Liver (tissue), 9 donors: ENCODE data around the gene RNF8. TPM values are rescaled to one million over a fixed set of nuclear protein-coding genes. Genes with fewer than 3 reads are reported as not detected.

ENCODE experiments used
- DNase-seq: peaks from one replicate; pipeline ENCODE4 v3.0.0-alpha.2; 2017; ENCODE audit warnings: low spot score
- H3K27ac ChIP-seq, 2 donors: one replicate each; pipeline ENCODE4 v1.7.0; 2013; ENCODE audit warnings: inconsistent platforms in 2 of 2, low read length in 2 of 2, control low read depth in 1 of 2, low read depth in 1 of 2, mild to moderate bottlenecking in 1 of 2
- H3K27me3 ChIP-seq, 4 donors: one replicate each; pipeline versions ENCODE4 v1.6.1 to v1.7.0; 2013; ENCODE audit warnings: low read length in 3 of 4, inconsistent platforms in 1 of 4, mild to moderate bottlenecking in 1 of 4, moderate library complexity in 1 of 4; ENCODE audit not compliant: control insufficient read depth in 4 of 4, insufficient read depth in 4 of 4
- H3K36me3 ChIP-seq, 4 donors: one replicate each; pipeline versions ENCODE4 v1.6.1 to v1.7.0; 2013; ENCODE audit warnings: low read length in 3 of 4, mild to moderate bottlenecking in 3 of 4, low read depth in 1 of 4, moderate library complexity in 1 of 4; ENCODE audit not compliant: control insufficient read depth in 4 of 4, insufficient read depth in 3 of 4
- H3K4me1 ChIP-seq, 4 donors: one replicate each; pipeline versions ENCODE4 v1.6.1 to v1.7.0; 2013; ENCODE audit warnings: low read length in 3 of 4, mild to moderate bottlenecking in 3 of 4, moderate library complexity in 1 of 4; ENCODE audit not compliant: control insufficient read depth in 4 of 4, insufficient read depth in 4 of 4
- H3K4me3 ChIP-seq, 3 donors: one replicate each; pipeline versions ENCODE4 v1.6.1 to v1.7.0; 2013; ENCODE audit warnings: low read length in 3 of 3, control low read depth in 1 of 3, low read depth in 1 of 3, mild to moderate bottlenecking in 1 of 3
- H3K9ac ChIP-seq, 2 donors: one replicate each; pipeline ENCODE4 v1.7.0; 2013; ENCODE audit warnings: low read length in 2 of 2, mild to moderate bottlenecking in 2 of 2, moderate library complexity in 2 of 2, control low read depth in 1 of 2, low read depth in 1 of 2
- H3K9me3 ChIP-seq, 4 donors: one replicate each; pipeline versions ENCODE4 v1.6.1 to v1.7.0; 2013; ENCODE audit warnings: low read length in 3 of 4; ENCODE audit not compliant: control insufficient read depth in 4 of 4
- ATF3 ChIP-seq: IDR thresholded peaks from 2 replicates; pipeline ENCODE4 v1.6.1; 2016; ENCODE audit warnings: antibody characterized with exemption
- CTCF ChIP-seq: fragments of 150-350 bp; IDR thresholded peaks from 2 replicates; pipeline ENCODE4 v1.5.1; 2017; ENCODE audit warnings: improper control_type of control experiment, low read depth, low read length; ENCODE audit not compliant: missing input control
- EGR1 ChIP-seq, 2 donors: IDR thresholded peaks; 2 replicates each; pipeline ENCODE4 v1.6.1; 2016 to 2018; ENCODE audit warnings: antibody characterized with exemption in 2 of 2, low read depth in 2 of 2
- FOXA1 ChIP-seq: IDR thresholded peaks from 2 replicates; pipeline ENCODE4 v1.6.1; 2016; ENCODE audit warnings: antibody characterized with exemption
- FOXA2 ChIP-seq: IDR thresholded peaks from 2 replicates; pipeline ENCODE4 v1.6.1; 2016; ENCODE audit warnings: antibody characterized with exemption
- GABPA ChIP-seq, 2 donors: IDR thresholded peaks in 1 of 2; conservative IDR thresholded peaks in 1 of 2; 2 replicates each; pipeline ENCODE4 v1.6.1; 2016; ENCODE audit warnings: antibody characterized with exemption in 2 of 2, mild to moderate bottlenecking in 1 of 2, moderate library complexity in 1 of 2
- HNF4A ChIP-seq, 2 donors: conservative IDR thresholded peaks; 2 replicates each; pipeline ENCODE4 v1.6.1; 2016; ENCODE audit warnings: antibody characterized with exemption in 2 of 2, mild to moderate bottlenecking in 2 of 2
- HNF4G ChIP-seq: IDR thresholded peaks from 2 replicates; pipeline ENCODE4 v1.6.1; 2016; ENCODE audit warnings: antibody characterized with exemption
- JUND ChIP-seq, 2 donors: IDR thresholded peaks; 2 replicates each; pipeline ENCODE4 v1.6.1; 2016; ENCODE audit warnings: antibody characterized with exemption in 2 of 2
- MAX ChIP-seq: IDR thresholded peaks from 2 replicates; pipeline ENCODE4 v1.6.1; 2016; ENCODE audit warnings: antibody characterized with exemption
- RAD21 ChIP-seq, 2 donors: IDR thresholded peaks; 2 replicates each; pipeline ENCODE4 v1.6.1; 2016; ENCODE audit warnings: antibody characterized with exemption in 2 of 2, mild to moderate bottlenecking in 2 of 2
- REST ChIP-seq: IDR thresholded peaks from 2 replicates; pipeline ENCODE4 v1.6.1; 2016; ENCODE audit warnings: antibody characterized with exemption, mild to moderate bottlenecking
- RXRA ChIP-seq, 2 donors: IDR thresholded peaks; 2 replicates each; pipeline ENCODE4 v1.6.1; 2017 to 2018; ENCODE audit warnings: antibody characterized with exemption in 2 of 2, mild to moderate bottlenecking in 1 of 2
- SP1 ChIP-seq: IDR thresholded peaks from 2 replicates; pipeline ENCODE4 v1.6.1; 2018; ENCODE audit warnings: antibody characterized with exemption, mild to moderate bottlenecking
- TAF1 ChIP-seq: conservative IDR thresholded peaks from 2 replicates; pipeline ENCODE4 v1.6.1; 2016; ENCODE audit warnings: antibody characterized with exemption, mild to moderate bottlenecking
- YY1 ChIP-seq: IDR thresholded peaks from 2 replicates; pipeline ENCODE4 v1.6.1; 2016; ENCODE audit warnings: antibody characterized with exemption, mild to moderate bottlenecking
- ZBTB33 ChIP-seq: IDR thresholded peaks from 2 replicates; pipeline ENCODE4 v1.6.1; 2016; ENCODE audit warnings: antibody characterized with exemption
- WGBS: extraction: QIAGEN DNeasy Blood & Tissue Kit; methylation state at CpG from one replicate; pipeline ENCODE4 v1.1.7; 2013; 5-methylcytosine and 5-hydroxymethylcytosine counted together
- polyA plus RNA-seq, 2 donors: library from polyadenylated mRNA; stranded (reverse) in 1 of 2; unstranded in 1 of 2; fragments of 200-250 nt in 1 of 2; fragments of >200 nt in 1 of 2; fragmentation: Nextera tagmentation in 1 of 2; extraction: Ambion mirVana in 1 of 2; gene quantifications; one replicate each; pipeline versions ENCODE4 v1.2.1 to v1.2.3, GENCODE V29; 2013 to 2015
- total RNA-seq, 2 donors: library from RNA; depleted of rRNA; stranded (reverse); fragments of >200 nt; gene quantifications; one replicate each; pipeline ENCODE4 v1.2.3, GENCODE V29; 2014
- donor health status: healthy.
- donor health status: healthy.
- donor health status: healthy.
- donor health status: healthy.
- donor health status: healthy.

The RNF8 gene
- total and polyA plus RNA-seq, 4 donors, result 6.1 to 9.9 (median 7.5) TPM

GRCh38 chr6:37369321-37370201 lies 15.8 kb downstream of the RNF8 start:
- Histone ChIP-seq H3K4me1 (peaks cover 0 to 5% (median 0%) of the 10 kb centered on the region in 4 donors), H3K4me3 (no peak overlapping the region), H3K9me3 (no peaks in the 10 kb centered on the region), H3K27ac (no peak overlapping the region), H3K27me3 (no peaks in the 10 kb centered on the region), H3K36me3 (peaks cover 0 to 16% (median 8%) of the 10 kb centered on the region in 4 donors), H3K9ac (no peak overlapping the region)
- no peak for DNase-seq
- 76% methylated on average over 1 of the region's 1 CpG for WGBS
- TF ChIP-seq ZBTB33 (no peak), YY1 (no peak), EGR1 (IDR thresholded peaks at IDR 0.05; ENCODE audit: low read depth in 2 of 2) (no peak), HNF4G (no peak), FOXA1 (no peak), GABPA (IDR thresholded peaks at IDR 0.05 in 1 of 2, conservative IDR thresholded peaks at IDR 0.05 in 1 of 2) (no peak), HNF4A (conservative IDR thresholded peaks at IDR 0.05) (no peak), RAD21 (IDR thresholded peaks at IDR 0.05) (no peak), CTCF (no peak), SP1 (no peak), MAX (no peak), ATF3 (no peak), RXRA (IDR thresholded peaks at IDR 0.05) (no peak), FOXA2 (no peak), JUND (IDR thresholded peaks at IDR 0.05) (no peak)

GRCh38 chr6:37371154-37372083 lies 17.6 kb downstream of the RNF8 start:
- Histone ChIP-seq H3K27me3 (no peaks in the 10 kb centered on the region), H3K4me3 (no peak overlapping the region), H3K9ac (no peak overlapping the region), H3K4me1 (peaks cover 0 to 6% (median 0%) of the 10 kb centered on the region in 4 donors), H3K9me3 (no peaks in the 10 kb centered on the region), H3K36me3 (peaks cover 0 to 20% (median 9%) of the 10 kb centered on the region in 4 donors), H3K27ac (no peak overlapping the region)
- DNase-seq, result no peak
- WGBS, result 92% methylated on average over 4 of the region's 4 CpGs
- TF ChIP-seq REST, result no peak
- TF ChIP-seq RAD21 (IDR thresholded peaks at IDR 0.05), result no peak
- no peak for TF ChIP-seq TAF1
- no peak for TF ChIP-seq ZBTB33
- TF ChIP-seq FOXA1, result no peak
- no peak for TF ChIP-seq HNF4A (conservative IDR thresholded peaks at IDR 0.05)
- no peak for TF ChIP-seq EGR1 (IDR thresholded peaks at IDR 0.05; ENCODE audit: low read depth in 2 of 2)
- no peak for TF ChIP-seq HNF4G
- no peak for TF ChIP-seq GABPA (IDR thresholded peaks at IDR 0.05 in 1 of 2, conservative IDR thresholded peaks at IDR 0.05 in 1 of 2)
- TF ChIP-seq MAX, result no peak
- no peak for TF ChIP-seq YY1
- TF ChIP-seq FOXA2, result no peak
- TF ChIP-seq SP1, result no peak
